Ovary (tissue), 3 donors: ENCODE results near the gene CIAO1.

Source experiments
- CTCF ChIP-seq, 3 donors: fragments of 450-650 bp in 2 of 3; fragments of 200-600 bp in 1 of 3; IDR thresholded peaks; one replicate each; pipeline versions ENCODE4 v1.5.1 to v1.8.0; 2016 to 2022; ENCODE audit warnings: antibody characterized with exemption in 3 of 3, mild to moderate bottlenecking in 1 of 3
- POLR2A ChIP-seq: fragments of 450-650 bp; IDR thresholded peaks from one replicate; pipeline ENCODE4 v1.6.1; 2017; ENCODE audit warnings: antibody characterized with exemption, mild to moderate bottlenecking, moderate library complexity
- donor health status: DM: no; HTN: no; CAD: no.

GRCh38 chr2:96251721-96252292 is 14.2 kb upstream of the CIAO1 start:
- TF ChIP-seq CTCF (IDR thresholded peaks at IDR 0.05) = no peak
- TF ChIP-seq POLR2A = no peak
